RWPE1 (cell line): ENCODE results near the gene PHLDA1.

Experiments used
- CTCF ChIA-PET: fragments of 350-600 bp; sonication (Branson Sonifier 250); formaldehyde crosslinking; extraction: SDS; loops from one replicate; lab custom pipeline; 2021; lab: Yijun Ruan, JAX
- POLR2A ChIA-PET: fragments of 400-600 bp; formaldehyde crosslinking; extraction: SDS; loops from one replicate; lab custom pipeline; 2020; ENCODE audit warnings: antibody characterized with exemption; ENCODE audit not compliant: low non-redundant PET; lab: Yijun Ruan, JAX
- DNase-seq: peaks from one replicate; pipeline ENCODE4 v3.0.0; 2012; ENCODE audit warnings: low spot score
- H3K27ac ChIP-seq: fragments of 450-650 bp; 2 replicates; pipeline ENCODE4 v1.5.1; 2017
- TF ChIP-seq, protein P1 (sequence below): fragments of 450-650 bp; conservative IDR thresholded peaks from 2 replicates; pipeline ENCODE4 v1.5.1; 2017; ENCODE audit warnings: low read depth, mild to moderate bottlenecking

Gene PHLDA1

DNA sequence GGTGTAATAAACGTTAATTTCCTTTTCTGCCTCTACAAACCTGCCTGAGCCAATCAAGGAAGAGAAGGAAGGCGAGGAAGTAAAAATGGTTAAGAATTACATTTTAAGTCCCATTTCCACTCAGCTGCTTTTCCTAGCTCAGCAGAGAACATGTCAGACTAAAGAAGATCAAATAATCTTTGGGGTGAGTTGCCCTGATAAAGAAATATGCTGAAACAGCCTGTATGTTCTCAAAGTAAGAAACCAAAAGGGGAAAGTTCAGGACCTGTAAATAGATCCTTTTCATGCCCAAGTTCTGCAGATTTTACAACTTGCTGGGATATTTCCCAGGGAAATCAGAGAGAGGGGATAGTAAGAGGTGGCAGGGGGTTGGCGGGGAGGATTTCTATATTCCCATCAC is 55.5 kb downstream of the PHLDA1 start:
- H3K27ac ChIP-seq, result no peak overlapping the region
- no peak for DNase-seq
- TF ChIP-seq, protein P1, sequence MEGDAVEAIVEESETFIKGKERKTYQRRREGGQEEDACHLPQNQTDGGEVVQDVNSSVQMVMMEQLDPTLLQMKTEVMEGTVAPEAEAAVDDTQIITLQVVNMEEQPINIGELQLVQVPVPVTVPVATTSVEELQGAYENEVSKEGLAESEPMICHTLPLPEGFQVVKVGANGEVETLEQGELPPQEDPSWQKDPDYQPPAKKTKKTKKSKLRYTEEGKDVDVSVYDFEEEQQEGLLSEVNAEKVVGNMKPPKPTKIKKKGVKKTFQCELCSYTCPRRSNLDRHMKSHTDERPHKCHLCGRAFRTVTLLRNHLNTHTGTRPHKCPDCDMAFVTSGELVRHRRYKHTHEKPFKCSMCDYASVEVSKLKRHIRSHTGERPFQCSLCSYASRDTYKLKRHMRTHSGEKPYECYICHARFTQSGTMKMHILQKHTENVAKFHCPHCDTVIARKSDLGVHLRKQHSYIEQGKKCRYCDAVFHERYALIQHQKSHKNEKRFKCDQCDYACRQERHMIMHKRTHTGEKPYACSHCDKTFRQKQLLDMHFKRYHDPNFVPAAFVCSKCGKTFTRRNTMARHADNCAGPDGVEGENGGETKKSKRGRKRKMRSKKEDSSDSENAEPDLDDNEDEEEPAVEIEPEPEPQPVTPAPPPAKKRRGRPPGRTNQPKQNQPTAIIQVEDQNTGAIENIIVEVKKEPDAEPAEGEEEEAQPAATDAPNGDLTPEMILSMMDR, result no peak
- ChIA-PET CTCF (no interaction called here), POLR2A (no interaction called here)

DNA sequence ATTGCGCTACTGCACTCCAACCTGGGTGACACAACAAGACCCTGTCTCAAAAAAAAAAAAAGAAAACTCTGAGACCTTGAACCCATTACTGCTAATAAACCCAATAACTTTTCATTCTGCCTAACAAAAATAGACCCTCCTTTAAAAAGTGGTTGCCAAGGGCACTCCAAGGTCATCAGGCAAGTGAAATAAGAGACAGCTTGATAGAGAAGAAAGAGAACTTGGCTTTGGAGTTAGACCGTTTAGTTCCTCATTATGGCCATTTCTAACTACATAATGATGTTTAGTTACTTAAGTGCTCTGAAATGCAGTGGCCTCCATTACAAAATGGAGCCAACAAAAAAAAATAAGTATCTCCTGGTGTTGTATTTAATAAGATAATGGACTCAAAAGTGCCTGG is 55.9 kb downstream of the PHLDA1 start:
- TF ChIP-seq, protein P1, result no peak
- CTCF ChIA-PET, result no interaction called here
- H3K27ac ChIP-seq, result no peak overlapping the region
- POLR2A ChIA-PET, result no interaction called here
- DNase-seq, result no peak
